Glutamatergic neuron (in vitro differentiated cells): ENCODE measurements around the gene CDC25B. TPM values are rescaled to one million over a fixed set of nuclear protein-coding genes. Genes with fewer than 3 reads are reported as not detected.

Experiments used
- DNase-seq: peaks from one replicate; pipeline ENCODE4 v3.0.0; 2022
- H3K27ac Mint-ChIP-seq: one replicate; pipeline ENCODE4 v1.8.0; 2020; ENCODE audit warnings: mild to moderate bottlenecking, mixed read lengths, inconsistent platforms; ENCODE audit not compliant: unreplicated experiment
- H3K27me3 Mint-ChIP-seq: one replicate; pipeline ENCODE4 v1.8.0; 2020; ENCODE audit warnings: mild to moderate bottlenecking, moderate library complexity, mixed read lengths, inconsistent platforms; ENCODE audit not compliant: unreplicated experiment
- H3K36me3 Mint-ChIP-seq: one replicate; pipeline ENCODE4 v1.8.0; 2020; ENCODE audit warnings: mild to moderate bottlenecking, mixed read lengths, inconsistent platforms; ENCODE audit not compliant: unreplicated experiment
- H3K4me1 Mint-ChIP-seq: one replicate; pipeline ENCODE4 v1.8.0; 2020; ENCODE audit warnings: mild to moderate bottlenecking, low read depth, mixed read lengths, inconsistent platforms; ENCODE audit not compliant: unreplicated experiment
- H3K4me3 Mint-ChIP-seq: one replicate; pipeline ENCODE4 v1.8.0; 2020; ENCODE audit warnings: mild to moderate bottlenecking, mixed read lengths, inconsistent platforms; ENCODE audit not compliant: unreplicated experiment
- H3K9me3 Mint-ChIP-seq: one replicate; pipeline ENCODE4 v1.8.0; 2020; ENCODE audit warnings: mild to moderate bottlenecking, moderate library complexity, mixed read lengths, inconsistent platforms; ENCODE audit not compliant: unreplicated experiment
- long read RNA-seq: library from polyadenylated mRNA; unstranded; transcript quantifications from one replicate; pipeline ENCODE4 v2.0.0, GENCODE V29; 2020; ENCODE audit not compliant: unreplicated experiment
- total RNA-seq: library from RNA; stranded (reverse); fragmentation: NEBNext Ultra II Directional; extraction: Animal tissue kit (Norgen Biotek cat#: 25700); gene quantifications from one replicate; pipeline ENCODE4 v1.2.1, GENCODE V29; 2021; ENCODE audit not compliant: unreplicated experiment
- TF ChIP-seq, protein P1 (sequence below): fragments of 200-600 bp; sonication (generic); IDR thresholded peaks from one replicate; pipeline ENCODE4 v1.5.0; 2021; ENCODE audit not compliant: partially characterized antibody, unreplicated experiment

CDC25B gene
- 27.6 TPM for total RNA-seq
- long read RNA-seq, partial matches to known transcripts = 1 of 7 reads
- long read RNA-seq, other reads (novel, unspliced or antisense) = 1 of 7 reads

GRCh38 chr20:3795511-3796468, at the start of gene CDC25B:
TSS of gene CDC25B (plus strand) at chr20:3796310. CDS start at chr20:3796532, 222 bp downstream.
- Mint-ChIP-seq H3K27ac (peak within 1 kb of the TSS; percentile 85), H3K4me1 (peaks cover 23% of the 10 kb centered on the region)

DNA sequence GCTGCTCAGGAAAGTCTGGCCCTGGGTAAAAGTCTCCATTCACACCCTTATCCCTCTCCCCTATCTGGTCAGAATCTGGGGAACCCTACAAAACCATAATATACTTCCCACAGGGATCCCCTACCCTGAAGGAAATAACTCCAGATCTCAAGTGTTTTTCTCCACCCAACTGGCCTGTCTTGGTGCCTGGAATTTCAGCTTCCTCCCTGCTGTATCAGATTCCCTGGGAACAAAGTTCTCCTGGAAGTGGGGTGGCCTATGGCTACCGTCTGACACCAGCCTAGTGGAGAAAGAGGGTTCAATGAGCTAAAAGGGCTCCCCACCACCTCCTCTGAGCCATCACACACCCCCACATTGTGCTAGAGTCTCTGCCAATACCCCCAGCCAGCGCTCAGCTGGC, 48.6 kb upstream of the CDC25B start:
- Mint-ChIP-seq H3K4me3 (no peak overlapping the region), H3K36me3 (peaks cover 11% of the 10 kb centered on the region), H3K27me3 (peaks cover 19% of the 10 kb centered on the region), H3K27ac (no peak overlapping the region), H3K4me1 (no peaks in the 10 kb centered on the region), H3K9me3 (peaks cover 6% of the 10 kb centered on the region)
- TF ChIP-seq, protein P1, sequence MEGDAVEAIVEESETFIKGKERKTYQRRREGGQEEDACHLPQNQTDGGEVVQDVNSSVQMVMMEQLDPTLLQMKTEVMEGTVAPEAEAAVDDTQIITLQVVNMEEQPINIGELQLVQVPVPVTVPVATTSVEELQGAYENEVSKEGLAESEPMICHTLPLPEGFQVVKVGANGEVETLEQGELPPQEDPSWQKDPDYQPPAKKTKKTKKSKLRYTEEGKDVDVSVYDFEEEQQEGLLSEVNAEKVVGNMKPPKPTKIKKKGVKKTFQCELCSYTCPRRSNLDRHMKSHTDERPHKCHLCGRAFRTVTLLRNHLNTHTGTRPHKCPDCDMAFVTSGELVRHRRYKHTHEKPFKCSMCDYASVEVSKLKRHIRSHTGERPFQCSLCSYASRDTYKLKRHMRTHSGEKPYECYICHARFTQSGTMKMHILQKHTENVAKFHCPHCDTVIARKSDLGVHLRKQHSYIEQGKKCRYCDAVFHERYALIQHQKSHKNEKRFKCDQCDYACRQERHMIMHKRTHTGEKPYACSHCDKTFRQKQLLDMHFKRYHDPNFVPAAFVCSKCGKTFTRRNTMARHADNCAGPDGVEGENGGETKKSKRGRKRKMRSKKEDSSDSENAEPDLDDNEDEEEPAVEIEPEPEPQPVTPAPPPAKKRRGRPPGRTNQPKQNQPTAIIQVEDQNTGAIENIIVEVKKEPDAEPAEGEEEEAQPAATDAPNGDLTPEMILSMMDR = no peak
- DNase-seq = no peak

More at GRCh38 chr20:3795511-3796468, at the start of gene CDC25B:
- Mint-ChIP-seq H3K36me3 (no peaks in the 10 kb centered on the region), H3K9me3 (peaks cover 4% of the 10 kb centered on the region), H3K27me3 (peaks cover 8% of the 10 kb centered on the region), H3K4me3 (peak within 1 kb of the TSS; percentile 89)
- DNase-seq = peak; percentile 94
- TF ChIP-seq, protein P1 = peak; percentile 69

- peaks cover 7% of the 10 kb centered on the region for H3K9me3 Mint-ChIP-seq
- H3K4me1 Mint-ChIP-seq = no peaks in the 10 kb centered on the region
- no peak for DNase-seq
- no peak overlapping the region for H3K4me3 Mint-ChIP-seq
- TF ChIP-seq, protein P1 = no peak
- peaks cover 22% of the 10 kb centered on the region for H3K27me3 Mint-ChIP-seq
- peaks cover 11% of the 10 kb centered on the region for H3K36me3 Mint-ChIP-seq
- no peak overlapping the region for H3K27ac Mint-ChIP-seq
Measured at GRCh38 chr20:3748073-3748472, 48.0 kb upstream of the CDC25B start.

DNA sequence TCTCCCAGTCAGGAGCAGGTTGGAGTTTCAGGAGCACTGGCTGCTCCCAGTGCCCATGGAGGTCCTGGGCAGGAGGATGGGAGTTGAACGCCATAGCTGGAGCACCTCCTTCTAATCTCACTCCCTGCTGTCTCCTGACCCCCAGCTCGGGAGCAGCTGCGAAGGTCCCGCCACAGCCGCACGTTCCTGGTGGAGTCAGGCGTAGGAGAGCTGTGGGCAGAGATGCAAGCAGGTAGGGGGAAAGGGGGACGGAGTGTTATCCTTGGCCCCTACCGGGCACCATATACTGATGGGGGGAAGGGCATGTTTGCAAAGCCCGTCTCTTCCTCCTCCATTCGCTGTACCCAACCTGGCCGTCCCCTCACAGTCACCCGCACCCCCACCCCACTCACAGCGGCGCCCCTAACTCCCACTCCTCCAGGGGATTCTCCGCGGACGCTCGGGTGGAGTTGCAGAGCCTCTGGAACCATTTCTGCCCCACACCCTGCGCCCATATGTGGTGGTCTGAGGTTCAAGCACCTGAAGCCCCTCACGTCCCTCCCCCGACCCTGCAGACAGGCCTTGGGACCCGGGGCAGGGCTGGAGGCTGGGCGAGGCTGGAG, 46.9 kb upstream of the CDC25B start:
- Mint-ChIP-seq H3K27ac (no peak overlapping the region), H3K36me3 (peaks cover 6% of the 10 kb centered on the region), H3K4me1 (no peaks in the 10 kb centered on the region), H3K4me3 (no peak overlapping the region), H3K9me3 (peaks cover 7% of the 10 kb centered on the region), H3K27me3 (peaks cover 20% of the 10 kb centered on the region)
- TF ChIP-seq, protein P1 = no peak
- no peak for DNase-seq
